DMS53 treated with DMSO at 0.1 percent for 48 hours (cell line): ENCODE results near the gene TNS1.

Experiments
- DNase-seq: peaks from one replicate; lab custom pipeline; 2025; ENCODE audit not compliant: unreplicated experiment; lab: John Stamatoyannopoulos, UW

The TNS1 gene

GRCh38 chr2:217801711-217802110 lies 201.1 kb downstream of the TNS1 start:
- no peak for DNase-seq

GRCh38 chr2:217801115-217801531 lies 201.7 kb downstream of the TNS1 start:
- no peak for DNase-seq

DNA sequence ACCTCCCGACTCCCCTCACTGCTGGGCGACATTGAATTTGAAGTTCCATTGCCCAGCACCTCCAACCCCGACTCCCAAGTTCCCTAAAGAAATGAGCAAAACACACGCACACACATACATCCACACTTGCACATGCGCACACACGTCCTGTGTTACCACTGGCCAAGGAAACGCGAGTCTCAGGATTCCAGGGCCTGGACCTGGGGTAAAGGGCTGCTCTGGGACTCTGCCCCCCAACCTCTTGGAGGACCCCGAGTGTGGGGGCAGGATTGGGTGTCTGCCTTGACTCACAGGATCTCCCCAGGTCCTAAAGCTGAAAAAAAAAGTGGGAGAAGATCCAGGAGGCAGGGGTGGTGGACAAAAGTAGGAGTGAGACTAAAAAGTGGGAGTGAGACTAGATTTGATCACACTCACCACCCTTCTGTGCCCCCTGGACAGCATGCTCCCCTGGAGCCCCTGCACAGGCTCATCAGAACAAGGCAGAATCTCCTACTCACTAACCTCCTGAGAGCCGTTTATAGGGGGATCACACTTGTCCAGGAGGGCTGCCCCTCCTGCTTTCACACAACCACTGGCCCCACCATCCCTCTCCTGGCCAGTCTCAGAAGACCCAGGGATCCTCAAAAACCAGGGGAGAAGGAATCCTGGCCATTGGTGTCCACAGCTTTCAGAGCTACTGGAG lies 202.2 kb downstream of the TNS1 start:
- DNase-seq, result no peak

DNA sequence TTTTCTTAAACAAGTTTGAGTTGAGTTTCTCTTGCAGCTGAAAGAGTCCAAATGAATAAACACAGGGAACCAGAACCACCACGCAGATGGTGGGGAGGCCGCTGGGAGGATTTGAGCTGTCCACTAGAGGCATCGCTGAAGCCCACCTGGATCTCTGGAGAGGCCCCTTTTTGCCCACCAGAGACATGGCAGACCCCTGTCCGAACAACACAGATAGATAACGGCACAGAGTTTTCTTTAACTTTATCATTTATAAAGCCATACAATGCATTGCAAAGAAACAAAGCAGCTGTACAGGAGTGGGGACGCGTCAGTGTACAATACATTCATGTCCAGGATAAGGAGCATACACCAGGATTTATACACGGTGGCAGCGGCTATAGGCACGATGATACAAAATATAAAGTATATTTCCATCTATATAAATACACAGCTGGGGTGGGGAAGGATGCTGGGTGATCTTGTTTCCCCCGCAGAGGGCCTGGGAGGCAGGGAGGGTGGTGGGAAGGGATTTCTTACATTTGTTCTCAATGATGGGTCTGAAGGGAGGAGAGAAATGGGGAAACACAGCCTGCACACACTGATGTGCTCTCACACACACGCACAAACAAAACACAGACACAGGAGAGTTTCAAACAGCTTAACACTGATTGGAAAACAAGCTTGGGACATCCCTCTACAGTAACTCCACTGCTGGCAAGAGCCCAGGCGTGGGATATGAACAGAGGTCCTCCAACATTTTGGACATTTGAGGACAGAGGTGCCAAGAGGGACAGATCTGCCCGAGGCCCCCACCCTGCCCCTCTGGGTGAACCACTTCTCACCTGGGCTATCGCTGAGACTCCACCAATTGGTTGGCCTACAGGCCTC lies 203.0 kb downstream of the TNS1 start:
- no peak for DNase-seq

- no peak for DNase-seq
These were observed 203.8 kb downstream of the TNS1 start for GRCh38 chr2:217798743-217799562.

DNA sequence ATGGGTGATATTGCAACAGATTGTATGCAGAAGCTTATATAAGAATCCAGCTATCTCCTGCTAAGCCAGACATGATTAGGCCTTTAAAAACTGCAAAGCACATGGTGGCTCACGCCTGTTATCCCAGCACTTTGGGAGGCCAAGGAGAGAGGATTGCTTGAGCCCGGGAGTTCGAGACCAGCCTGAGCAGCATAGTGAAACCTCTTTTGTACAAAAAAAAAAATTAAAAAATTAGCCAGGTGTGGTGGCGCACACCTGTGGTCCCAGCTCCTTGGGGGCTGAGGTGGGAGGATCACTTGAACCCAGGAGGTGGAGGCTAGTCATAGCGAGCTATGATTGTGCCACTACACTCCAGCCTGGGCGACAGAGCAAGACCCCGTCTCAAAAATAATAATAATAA lies 204.6 kb downstream of the TNS1 start:
- no peak for DNase-seq

DNA sequence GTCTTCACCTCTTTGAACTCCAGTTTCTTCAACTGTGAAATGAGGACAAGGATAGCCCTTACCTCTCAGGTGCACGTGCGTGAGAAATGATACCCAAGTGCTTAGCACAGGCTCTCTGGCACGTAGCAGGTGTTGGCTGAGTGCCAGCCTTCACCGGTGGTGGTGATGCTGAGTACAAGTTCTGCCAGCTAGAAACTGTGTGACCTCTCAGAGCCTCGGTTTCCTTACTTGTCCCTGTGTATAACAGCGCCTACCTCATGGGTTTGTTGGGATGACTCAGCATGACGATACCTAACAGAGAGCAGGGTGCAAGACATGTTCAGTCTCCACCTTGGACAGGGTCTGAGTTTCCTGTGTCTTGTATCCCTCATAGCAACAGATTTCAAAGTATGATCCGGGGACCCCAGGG lies 205.1 kb downstream of the TNS1 start:
- DNase-seq, result peak; percentile 38

- no peak for DNase-seq
These were observed 205.6 kb downstream of the TNS1 start for GRCh38 chr2:217797165-217797564.

DNA sequence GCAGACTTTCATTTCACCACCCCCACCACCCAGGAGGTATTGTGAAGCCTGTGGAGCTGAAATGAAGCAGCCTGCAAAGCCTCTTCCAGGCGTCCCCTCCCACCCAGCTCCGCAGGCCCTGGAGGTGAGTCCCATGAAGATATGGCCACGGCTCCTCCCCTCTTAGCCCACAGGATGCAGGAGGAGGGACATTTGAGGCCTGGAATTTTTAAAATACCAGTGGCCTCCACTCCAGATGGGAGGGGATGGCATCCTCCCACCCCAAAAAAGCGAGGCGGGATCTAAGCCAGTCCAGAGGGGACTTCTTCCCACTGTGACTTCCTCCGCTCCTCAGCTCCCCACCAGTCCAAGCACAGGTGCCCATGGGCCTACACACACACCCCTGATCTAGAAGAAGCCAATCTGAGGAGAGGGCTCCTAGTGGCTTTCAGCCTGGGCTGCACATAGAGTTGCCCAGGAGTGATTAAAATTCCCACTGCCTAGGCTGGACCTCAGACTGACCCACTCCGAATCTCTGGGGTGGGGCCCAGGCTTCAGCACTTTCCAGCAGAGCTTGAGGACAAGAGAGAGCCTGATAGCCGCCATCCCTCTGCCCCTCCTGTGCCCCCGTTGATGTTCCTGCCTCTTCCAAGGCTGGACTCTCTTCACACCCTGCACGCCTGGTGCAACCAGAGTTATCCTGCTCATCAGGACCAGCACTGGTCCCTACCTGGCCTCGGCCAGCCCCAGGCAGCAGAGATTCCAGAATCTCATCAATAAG lies 206.9 kb downstream of the TNS1 start:
- DNase-seq, result no peak

GRCh38 chr2:217795067-217795466 lies 207.7 kb downstream of the TNS1 start:
- DNase-seq, result no peak

- DNase-seq, result no peak
These were observed 208.4 kb downstream of the TNS1 start for GRCh38 chr2:217794133-217794986.

DNA sequence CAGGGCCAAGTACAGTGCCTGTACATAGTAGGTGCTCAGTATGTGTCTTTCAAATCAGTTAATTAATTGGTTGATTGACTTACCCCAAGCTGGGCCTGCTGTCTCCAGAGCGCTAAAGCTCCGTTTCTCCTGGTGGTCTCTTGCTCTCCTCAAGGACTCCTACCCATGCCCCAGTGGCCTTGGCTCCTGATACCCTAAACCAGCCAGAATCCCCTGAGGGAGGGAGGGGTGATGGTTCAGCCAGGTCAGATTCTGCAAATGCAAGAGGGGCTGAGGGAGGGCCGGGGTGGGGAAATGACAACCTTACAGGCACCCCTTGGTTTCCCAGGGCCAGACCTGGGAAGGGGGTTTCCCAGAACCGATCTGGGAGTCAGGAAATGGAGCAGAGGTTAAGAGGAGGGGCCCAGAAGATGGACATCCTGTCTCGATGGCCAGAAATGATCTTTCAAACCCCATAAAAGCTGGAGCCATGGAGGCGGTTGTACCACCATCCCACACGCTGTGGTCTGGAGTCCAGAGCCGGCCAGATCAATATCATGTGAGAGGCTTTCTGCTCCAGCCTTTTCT lies 209.1 kb downstream of the TNS1 start:
- no peak for DNase-seq

DNA sequence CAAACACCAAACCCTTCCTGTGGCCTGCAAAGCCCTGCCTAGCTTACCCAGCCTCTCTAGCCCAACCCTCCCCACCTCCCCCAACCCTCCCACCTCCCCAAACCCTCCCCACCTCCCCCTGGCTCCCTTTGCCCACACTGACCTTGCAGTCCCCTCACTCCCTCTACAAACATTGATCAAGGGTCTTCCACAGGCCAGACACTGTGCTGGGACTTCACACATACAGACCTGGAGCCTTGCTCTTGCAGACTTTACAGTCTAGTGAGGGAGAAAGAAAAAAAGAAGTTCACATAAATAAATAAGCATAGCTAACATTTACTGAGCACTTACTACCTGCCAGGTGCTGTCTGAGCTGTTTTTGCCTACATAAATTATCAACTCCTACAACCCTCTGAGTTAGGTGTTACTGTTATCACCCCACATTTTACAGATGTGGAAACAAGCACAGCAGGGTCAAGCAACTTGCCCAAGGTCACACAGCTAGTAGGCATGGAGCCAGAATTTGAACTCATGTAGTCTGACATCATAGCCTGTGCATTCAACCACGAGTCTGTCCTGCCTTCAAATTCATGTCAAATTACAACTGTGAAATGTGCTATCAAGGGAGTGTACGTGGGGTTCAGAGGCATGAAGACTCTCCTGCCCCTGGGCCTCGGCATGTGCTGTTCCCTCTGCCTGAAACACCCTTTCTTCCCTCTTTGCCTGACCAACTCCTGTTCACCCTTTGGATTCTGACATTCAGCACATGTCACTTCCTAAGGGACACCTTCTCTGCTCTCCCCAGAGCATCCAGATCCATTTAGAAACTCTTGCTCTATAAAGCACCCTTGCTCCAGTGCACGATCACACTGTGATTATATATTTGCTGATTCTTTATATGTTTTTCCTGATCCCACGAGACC lies 209.9 kb downstream of the TNS1 start:
- no peak for DNase-seq

DNA sequence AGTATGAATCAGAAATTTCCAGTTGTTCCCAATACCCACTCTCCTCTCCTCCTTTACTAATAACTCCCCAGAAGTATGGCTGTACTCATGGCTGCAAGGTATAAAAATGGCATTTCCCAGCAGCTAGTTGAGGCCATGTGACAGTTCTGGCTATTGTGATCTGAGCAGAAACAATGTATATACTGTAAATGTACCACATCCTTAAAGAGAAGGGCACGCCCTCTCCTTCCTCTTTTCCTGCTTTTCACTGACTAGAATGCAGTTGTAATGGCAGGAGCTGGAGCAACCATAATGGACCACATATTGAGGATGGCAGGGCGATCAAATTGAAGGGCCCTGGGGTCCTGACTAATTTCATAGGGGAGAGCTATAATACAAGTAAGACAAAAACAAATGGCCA lies 211.2 kb downstream of the TNS1 start:
- no peak for DNase-seq

DNA sequence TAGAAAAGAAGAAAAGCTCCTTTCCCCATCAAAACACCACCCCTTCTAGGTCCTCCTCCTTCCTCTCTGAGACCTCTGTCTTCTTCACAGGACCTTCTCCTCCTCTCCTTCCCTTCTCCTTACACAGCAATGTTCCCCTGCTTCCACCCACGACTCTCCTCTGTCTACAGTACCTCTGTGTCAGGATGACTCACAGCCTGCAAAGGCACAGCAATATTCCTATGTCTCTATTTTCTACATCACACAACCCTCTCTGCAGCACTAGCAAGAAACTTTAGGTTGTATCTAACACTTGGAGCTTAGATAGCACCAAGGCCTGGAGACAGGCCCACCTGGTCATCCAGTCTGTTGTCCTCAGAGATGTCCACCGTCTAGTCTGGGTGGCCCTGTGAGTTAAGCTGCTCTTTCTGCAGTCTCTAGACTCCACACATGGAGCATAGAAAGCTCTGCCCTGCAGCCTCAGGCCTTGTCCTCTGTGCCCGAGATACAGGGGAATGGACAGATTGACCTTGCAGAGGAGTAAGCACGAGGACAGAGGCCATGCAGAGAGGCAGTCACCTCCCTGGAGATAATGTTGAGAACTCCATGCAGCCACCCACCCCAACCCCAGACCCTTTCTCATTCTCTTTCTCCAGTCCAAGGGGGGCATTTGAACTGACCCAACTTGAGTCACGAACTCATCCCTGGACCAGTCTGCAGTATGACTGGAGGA lies 212.0 kb downstream of the TNS1 start:
- no peak for DNase-seq

- no peak for DNase-seq
These were observed 212.6 kb downstream of the TNS1 start for GRCh38 chr2:217790195-217790594.

DNA sequence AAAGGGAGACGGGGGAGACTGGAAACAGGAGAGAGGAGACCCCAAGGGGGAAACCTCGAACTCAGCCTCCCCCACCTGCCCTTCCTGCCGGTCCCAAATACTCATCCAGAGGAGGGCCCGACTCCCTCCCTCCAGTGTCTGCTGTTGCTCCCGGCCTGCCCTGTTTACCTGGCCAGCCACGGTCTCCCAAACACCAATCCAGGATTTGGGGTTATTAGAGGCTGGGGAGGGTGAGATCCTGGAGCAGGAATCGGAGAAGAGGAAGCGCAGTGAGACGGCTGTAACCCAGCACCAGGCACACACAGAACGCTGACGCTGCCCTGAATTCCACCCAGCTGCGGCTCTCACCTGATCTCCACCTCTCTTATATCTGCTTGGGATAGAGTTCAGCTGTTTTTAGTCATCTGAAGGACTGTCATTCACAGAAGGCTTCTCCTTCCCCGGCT lies 213.0 kb downstream of the TNS1 start:
- DNase-seq, result no peak
